ENCODE results near the gene SECISBP2. TPM values are rescaled to one million over a fixed set of nuclear protein-coding genes. Genes with fewer than 3 reads are reported as not detected.

SECISBP2 gene
- total and polyA plus RNA-seq, 2 donors (not counting 1 experiment from before 2014, with no cell fraction given) = 23.0 to 33.0 TPM

DNA sequence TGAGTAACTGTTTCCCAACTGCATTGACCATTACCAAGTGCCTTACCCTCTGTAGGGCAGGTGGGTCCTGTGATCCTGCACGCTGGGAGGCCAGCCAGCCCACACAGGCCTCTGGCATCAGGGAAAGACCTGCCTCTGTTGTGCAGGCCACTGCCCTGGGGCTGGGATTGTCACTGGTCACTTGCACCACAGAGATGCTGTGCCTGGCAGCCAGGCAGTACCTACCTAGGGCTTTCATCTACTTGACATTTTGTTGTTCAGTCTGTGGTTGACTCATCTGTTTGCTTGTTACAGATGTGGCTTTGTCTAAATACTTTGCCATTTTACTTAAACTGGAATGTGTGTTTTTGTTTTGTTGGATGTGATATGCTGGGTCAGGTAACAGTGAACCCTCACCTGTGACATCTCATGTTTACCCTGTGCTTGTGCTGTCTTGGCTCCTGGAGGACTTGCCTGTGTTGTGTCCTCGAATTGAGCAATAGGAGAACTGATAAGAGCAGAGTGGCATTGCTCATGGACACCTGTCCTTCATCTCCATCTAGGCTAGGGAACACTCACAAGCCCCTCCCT is 32.8 kb downstream of the SECISBP2 start:
- H4K20me1 ChIP-seq (ENCODE audit: control insufficient read depth, extremely low read depth, insufficient read depth, low read length) = no peaks in the 10 kb centered on the region
- no peaks in the 10 kb centered on the region for H3K4me1 ChIP-seq (ENCODE audit: control insufficient read depth, extremely low read depth, insufficient read depth, low read length)
- no peak for DNase-seq (ENCODE audit: low read depth in 2 of 2)
- H3K27ac ChIP-seq (ENCODE audit: insufficient read depth, low read length) = no peak overlapping the region
- no peak overlapping the region for H3K4me3 ChIP-seq (replicated peaks in 1 of 4; ENCODE audit: control extremely low read depth in 1 of 4, insufficient read depth in 1 of 4, low read depth in 3 of 4, low read length in 4 of 4)
- H3K27me3 ChIP-seq (ENCODE audit: control insufficient read depth, insufficient read depth, low read length) = no peaks in the 10 kb centered on the region
- TF ChIP-seq CTCF (conservative IDR thresholded peaks at IDR 0.05 in 1 of 2, IDR thresholded peaks at IDR 0.05 in 1 of 2; ENCODE audit: low read depth in 1 of 2, low read length in 2 of 2) = no peak
- no peak for TF ChIP-seq EZH2 (IDR thresholded peaks at IDR 0.05; ENCODE audit: low read length, missing control alignments)
- no peak overlapping the region for H2AFZ ChIP-seq (ENCODE audit: low read length)
- no peaks in the 10 kb centered on the region for H3K9me3 ChIP-seq (ENCODE audit: control insufficient read depth, insufficient read depth, low read depth, low read length)
- no peak overlapping the region for H3K9ac ChIP-seq (ENCODE audit: insufficient read depth, low read length)
- H3K4me2 ChIP-seq (ENCODE audit: extremely low read depth, insufficient read depth, low read length) = no peak overlapping the region
- H3K36me3 ChIP-seq (ENCODE audit: control insufficient read depth, insufficient read depth, low read length) = peaks cover 23% of the 10 kb centered on the region
- no peaks in the 10 kb centered on the region for H3K79me2 ChIP-seq (ENCODE audit: control insufficient read depth, insufficient read depth, low read length)

DNA sequence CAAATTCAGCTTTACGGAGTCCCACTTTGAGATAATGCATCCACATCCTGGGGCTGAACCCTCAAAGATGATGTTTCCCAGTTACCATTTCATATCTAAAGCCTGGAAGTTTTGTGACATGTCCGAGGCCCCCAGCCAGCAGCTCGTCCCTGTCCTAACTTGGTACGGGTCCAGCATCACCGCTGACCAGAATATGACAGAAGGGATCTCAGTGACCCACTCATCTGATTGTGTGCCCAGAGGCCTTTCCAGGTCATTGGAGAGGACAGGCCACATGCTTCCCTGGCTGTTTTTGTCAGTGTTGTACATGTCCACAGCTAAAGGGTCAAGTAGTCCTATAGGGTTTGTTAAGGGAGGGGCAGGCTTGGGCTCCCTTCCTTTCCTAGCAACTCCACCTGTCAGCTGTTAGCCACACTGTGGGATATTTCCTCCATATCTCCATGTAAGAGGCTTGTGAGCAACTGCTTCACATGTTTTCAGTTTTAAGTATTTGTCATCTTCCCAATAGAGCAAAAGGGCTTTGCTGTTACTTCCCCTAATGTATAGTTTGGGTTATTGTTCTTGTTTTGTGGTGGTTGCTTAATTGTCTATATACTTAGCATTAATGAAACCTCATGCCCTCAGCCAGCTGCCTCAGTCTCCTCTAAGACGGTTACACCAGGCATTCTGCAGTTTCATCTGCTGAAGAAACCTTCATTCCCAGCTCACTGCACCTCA is 33.4 kb downstream of the SECISBP2 start:
- H3K27me3 ChIP-seq (ENCODE audit: control insufficient read depth, insufficient read depth, low read length) = no peaks in the 10 kb centered on the region
- no peak overlapping the region for H3K4me3 ChIP-seq (replicated peaks in 1 of 4; ENCODE audit: control extremely low read depth in 1 of 4, insufficient read depth in 1 of 4, low read depth in 3 of 4, low read length in 4 of 4)
- no peak overlapping the region for H3K4me2 ChIP-seq (ENCODE audit: extremely low read depth, insufficient read depth, low read length)
- H2AFZ ChIP-seq (ENCODE audit: low read length) = no peak overlapping the region
- no peaks in the 10 kb centered on the region for H3K79me2 ChIP-seq (ENCODE audit: control insufficient read depth, insufficient read depth, low read length)
- no peak overlapping the region for H3K9ac ChIP-seq (ENCODE audit: insufficient read depth, low read length)
- TF ChIP-seq EZH2 (IDR thresholded peaks at IDR 0.05; ENCODE audit: low read length, missing control alignments) (no peak), CTCF (conservative IDR thresholded peaks at IDR 0.05 in 1 of 2, IDR thresholded peaks at IDR 0.05 in 1 of 2; ENCODE audit: low read depth in 1 of 2, low read length in 2 of 2) (no peak)
- DNase-seq (ENCODE audit: low read depth in 2 of 2) = no peak
- H3K27ac ChIP-seq (ENCODE audit: insufficient read depth, low read length) = no peak overlapping the region
- no peaks in the 10 kb centered on the region for H3K9me3 ChIP-seq (ENCODE audit: control insufficient read depth, insufficient read depth, low read depth, low read length)
- H3K36me3 ChIP-seq (ENCODE audit: control insufficient read depth, insufficient read depth, low read length) = peaks cover 23% of the 10 kb centered on the region
- no peaks in the 10 kb centered on the region for H3K4me1 ChIP-seq (ENCODE audit: control insufficient read depth, extremely low read depth, insufficient read depth, low read length)
- H4K20me1 ChIP-seq (ENCODE audit: control insufficient read depth, extremely low read depth, insufficient read depth, low read length) = no peaks in the 10 kb centered on the region

GRCh38 chr9:89352451-89352850 is 34.2 kb downstream of the SECISBP2 start:
- TF ChIP-seq EZH2 (IDR thresholded peaks at IDR 0.05; ENCODE audit: low read length, missing control alignments) (no peak), CTCF (conservative IDR thresholded peaks at IDR 0.05 in 1 of 2, IDR thresholded peaks at IDR 0.05 in 1 of 2; ENCODE audit: low read depth in 1 of 2, low read length in 2 of 2) (no peak)
- peaks cover 24% of the 10 kb centered on the region for H3K36me3 ChIP-seq (ENCODE audit: control insufficient read depth, insufficient read depth, low read length)
- H3K27me3 ChIP-seq (ENCODE audit: control insufficient read depth, insufficient read depth, low read length) = no peaks in the 10 kb centered on the region
- H3K4me3 ChIP-seq (replicated peaks in 1 of 4; ENCODE audit: control extremely low read depth in 1 of 4, insufficient read depth in 1 of 4, low read depth in 3 of 4, low read length in 4 of 4) = no peak overlapping the region
- no peak for DNase-seq (ENCODE audit: low read depth in 2 of 2)
- no peak overlapping the region for H3K4me2 ChIP-seq (ENCODE audit: extremely low read depth, insufficient read depth, low read length)
- H3K9me3 ChIP-seq (ENCODE audit: control insufficient read depth, insufficient read depth, low read depth, low read length) = no peaks in the 10 kb centered on the region
- no peaks in the 10 kb centered on the region for H3K79me2 ChIP-seq (ENCODE audit: control insufficient read depth, insufficient read depth, low read length)
- no peak overlapping the region for H2AFZ ChIP-seq (ENCODE audit: low read length)
- no peaks in the 10 kb centered on the region for H3K4me1 ChIP-seq (ENCODE audit: control insufficient read depth, extremely low read depth, insufficient read depth, low read length)
- no peak overlapping the region for H3K27ac ChIP-seq (ENCODE audit: insufficient read depth, low read length)
- no peak overlapping the region for H3K9ac ChIP-seq (ENCODE audit: insufficient read depth, low read length)
- H4K20me1 ChIP-seq (ENCODE audit: control insufficient read depth, extremely low read depth, insufficient read depth, low read length) = no peaks in the 10 kb centered on the region

Data from fibroblast of lung (primary cell).